Esophagus muscularis mucosa (tissue), 4 donors: ENCODE measurements around the gene PTPRK.

Experiments
- EP300 ChIP-seq: sonication (generic); formaldehyde crosslinking; IDR thresholded peaks from one replicate; pipeline ENCODE4 v1.6.1; 2017; ENCODE audit warnings: antibody characterized with exemption
- POLR2A ChIP-seq: fragments of 450-650 bp; IDR thresholded peaks from one replicate; pipeline ENCODE4 v1.6.1; 2017; ENCODE audit warnings: antibody characterized with exemption, moderate library complexity, mild to moderate bottlenecking, low read depth
- POLR2AphosphoS5 ChIP-seq, 2 donors: sonication (generic); formaldehyde crosslinking; IDR thresholded peaks; one replicate each; pipeline ENCODE4 v1.6.1; 2017; ENCODE audit warnings: antibody characterized with exemption in 2 of 2
- TF ChIP-seq, protein P1 (sequence below), 3 experiments: fragments of 200-600 bp in 2 of 3; fragments of 450-650 bp in 1 of 3; sonication (generic) in 2 of 3; IDR thresholded peaks; one replicate each; pipeline ENCODE4 v1.5.1; 2017 to 2019; ENCODE audit warnings: antibody characterized with exemption in 3 of 3, mild to moderate bottlenecking in 2 of 3, moderate library complexity in 1 of 3

GRCh38 chr6:128099571-128100197 lies 420.7 kb downstream of the PTPRK start:
- TF ChIP-seq, protein P1, sequence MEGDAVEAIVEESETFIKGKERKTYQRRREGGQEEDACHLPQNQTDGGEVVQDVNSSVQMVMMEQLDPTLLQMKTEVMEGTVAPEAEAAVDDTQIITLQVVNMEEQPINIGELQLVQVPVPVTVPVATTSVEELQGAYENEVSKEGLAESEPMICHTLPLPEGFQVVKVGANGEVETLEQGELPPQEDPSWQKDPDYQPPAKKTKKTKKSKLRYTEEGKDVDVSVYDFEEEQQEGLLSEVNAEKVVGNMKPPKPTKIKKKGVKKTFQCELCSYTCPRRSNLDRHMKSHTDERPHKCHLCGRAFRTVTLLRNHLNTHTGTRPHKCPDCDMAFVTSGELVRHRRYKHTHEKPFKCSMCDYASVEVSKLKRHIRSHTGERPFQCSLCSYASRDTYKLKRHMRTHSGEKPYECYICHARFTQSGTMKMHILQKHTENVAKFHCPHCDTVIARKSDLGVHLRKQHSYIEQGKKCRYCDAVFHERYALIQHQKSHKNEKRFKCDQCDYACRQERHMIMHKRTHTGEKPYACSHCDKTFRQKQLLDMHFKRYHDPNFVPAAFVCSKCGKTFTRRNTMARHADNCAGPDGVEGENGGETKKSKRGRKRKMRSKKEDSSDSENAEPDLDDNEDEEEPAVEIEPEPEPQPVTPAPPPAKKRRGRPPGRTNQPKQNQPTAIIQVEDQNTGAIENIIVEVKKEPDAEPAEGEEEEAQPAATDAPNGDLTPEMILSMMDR (IDR thresholded peaks at IDR 0.05) = no peak
- TF ChIP-seq POLR2A = no peak
- no peak for TF ChIP-seq EP300
- no peak for TF ChIP-seq POLR2AphosphoS5 (IDR thresholded peaks at IDR 0.05)
